H1 (cell line): ENCODE results near the gene MED23. TPM values are rescaled to one million over a fixed set of nuclear protein-coding genes. Genes with fewer than 3 reads are reported as not detected.

Experiments used
- CTCF ChIA-PET: fragments of 300-600 bp; sonication (Branson Sonifier 250); formaldehyde crosslinking; loops from one replicate; lab custom pipeline; 2021; ENCODE audit not compliant: partially characterized antibody; lab: Charles Lee
- POLR2A ChIA-PET: fragments of 300-600 bp; sonication (Branson Sonifier 250); formaldehyde crosslinking; loops from one replicate; lab custom pipeline; 2021; ENCODE audit warnings: inconsistent platforms; ENCODE audit not compliant: partially characterized antibody; lab: Charles Lee
- DNase-seq, 2 experiments: peaks; one replicate each; pipeline versions ENCODE4 v3.0.0 to v3.0.0-alpha.2; 2010 to 2022; ENCODE audit warnings: low spot score in 2 of 2, low read depth in 1 of 2, mixed read lengths in 1 of 2
- FAIRE-seq: peaks from 2 replicates; lab custom pipeline; 2011; peaks lifted over from hg19 to GRCh38; lab: Jason Lieb, UNC
- H2AFZ ChIP-seq: 2 replicates; pipeline ENCODE4 v1.8.1; 2012; ENCODE audit warnings: low read length, inconsistent platforms
- H2AK5ac ChIP-seq: 2 replicates; pipeline ENCODE4 v1.6.1; 2013; ENCODE audit warnings: low read depth, low read length
- H2BK120ac ChIP-seq: replicated peaks from 2 replicates; pipeline ENCODE3; 2013; ENCODE audit warnings: low read depth, low read length, inconsistent platforms
- H2BK12ac ChIP-seq: 2 replicates; pipeline ENCODE4 v1.6.1; 2013; ENCODE audit warnings: low read depth, low read length
- H2BK15ac ChIP-seq: 2 replicates; pipeline ENCODE4 v1.6.1; 2013; ENCODE audit warnings: low read length
- H2BK20ac ChIP-seq: 2 replicates; pipeline ENCODE4 v1.6.1; 2013; ENCODE audit warnings: low read length
- H2BK5ac ChIP-seq: 2 replicates; pipeline ENCODE4 v1.6.1; 2013; ENCODE audit warnings: low read depth, low read length
- H3K14ac ChIP-seq: 2 replicates; pipeline ENCODE4 v1.6.1; 2013; ENCODE audit warnings: inconsistent platforms; ENCODE audit not compliant: insufficient read length
- H3K18ac ChIP-seq: 2 replicates; pipeline ENCODE4 v1.6.1; 2013; ENCODE audit warnings: low read length; ENCODE audit errors: extremely low read depth
- H3K23ac ChIP-seq: 2 replicates; pipeline ENCODE4 v1.6.1; 2013; ENCODE audit warnings: inconsistent platforms; ENCODE audit not compliant: insufficient read length
- H3K23me2 ChIP-seq: 2 replicates; pipeline ENCODE4 v1.6.1; 2013; ENCODE audit warnings: low read depth, low read length
- H3K27ac ChIP-seq: 2 replicates; pipeline ENCODE4 v1.6.1; 2011; ENCODE audit warnings: low read depth, low read length, inconsistent platforms
- H3K27me3 ChIP-seq, 4 experiments: replicated peaks in 1 of 4; 1 replicate in 1 of 4; 2 replicates in 3 of 4; pipeline versions ENCODE4 v1.6.1 to v1.8.1; 2011 to 2013; ENCODE audit warnings: low read length in 3 of 4, mild to moderate bottlenecking in 3 of 4, inconsistent platforms in 2 of 4, mixed read lengths in 2 of 4, moderate library complexity in 1 of 4; ENCODE audit not compliant: control insufficient read depth in 3 of 4, insufficient read depth in 3 of 4; ENCODE audit errors: extremely low read depth in 1 of 4
- H3K36me3 ChIP-seq, 4 experiments: 2 replicates each; pipeline versions ENCODE4 v1.6.1 to v1.8.1; 2011 to 2013; ENCODE audit warnings: mild to moderate bottlenecking in 4 of 4, low read length in 3 of 4, moderate library complexity in 2 of 4, control low read depth in 1 of 4, inconsistent platforms in 1 of 4; ENCODE audit not compliant: insufficient read depth in 4 of 4, control insufficient read depth in 2 of 4
- H3K4ac ChIP-seq: replicated peaks from 2 replicates; pipeline ENCODE3; 2013; ENCODE audit warnings: low read length, low read depth, mixed read lengths, inconsistent platforms; ENCODE audit not compliant: insufficient read length
- H3K4me1 ChIP-seq, 4 experiments: replicated peaks in 1 of 4; 1 replicate in 1 of 4; 2 replicates in 3 of 4; pipeline versions ENCODE4 v1.6.1 to v1.8.1; 2011 to 2013; ENCODE audit warnings: low read length in 3 of 4, inconsistent platforms in 2 of 4, mixed read lengths in 1 of 4; ENCODE audit not compliant: insufficient read depth in 4 of 4, control insufficient read depth in 3 of 4
- H3K4me2 ChIP-seq, 2 experiments: 2 replicates each; pipeline versions ENCODE4 v1.6.1 to v1.8.1; 2011 to 2013; ENCODE audit warnings: low read depth in 2 of 2, low read length in 2 of 2, control low read depth in 1 of 2, inconsistent platforms in 1 of 2, mild to moderate bottlenecking in 1 of 2; ENCODE audit not compliant: insufficient read depth in 1 of 2
- H3K4me3 ChIP-seq, 4 experiments: fragments of 200-600, 300-600 bp in 1 of 4; sonication (generic), shearing (Covaris generic), sonication (Bioruptor Twin) in 1 of 4; 2 replicates each; pipeline versions ENCODE4 v1.5.1 to v1.8.1; 2011 to 2016; ENCODE audit warnings: low read length in 4 of 4, low read depth in 3 of 4, control low read depth in 2 of 4, inconsistent platforms in 2 of 4, mild to moderate bottlenecking in 2 of 4, mixed read lengths in 1 of 4, moderate library complexity in 1 of 4; ENCODE audit not compliant: insufficient read depth in 2 of 4; ENCODE audit errors: extremely low read depth in 1 of 4
- H3K56ac ChIP-seq: replicated peaks from 2 replicates; pipeline ENCODE3; 2013; ENCODE audit warnings: low read depth, mild to moderate bottlenecking, mixed read lengths, low read length, inconsistent platforms; ENCODE audit not compliant: insufficient read length
- H3K79me1 ChIP-seq: 2 replicates; pipeline ENCODE4 v1.6.1; 2013; ENCODE audit warnings: low read depth, low read length, control low read depth
- H3K79me2 ChIP-seq, 2 experiments: 2 replicates each; pipeline versions ENCODE4 v1.6.1 to v1.8.1; 2012 to 2013; ENCODE audit warnings: low read length in 2 of 2, mild to moderate bottlenecking in 2 of 2, inconsistent platforms in 1 of 2; ENCODE audit not compliant: insufficient read depth in 2 of 2, control insufficient read depth in 1 of 2
- H3K9ac ChIP-seq, 4 experiments: replicated peaks in 1 of 4; 1 replicate in 1 of 4; 2 replicates in 3 of 4; pipeline versions ENCODE4 v1.6.1 to v1.8.1; 2011 to 2013; ENCODE audit warnings: low read depth in 3 of 4, low read length in 3 of 4, control low read depth in 2 of 4, mild to moderate bottlenecking in 2 of 4, moderate library complexity in 2 of 4, inconsistent platforms in 1 of 4; ENCODE audit errors: extremely low read depth in 1 of 4
- H3K9me3 ChIP-seq, 2 experiments: 2 replicates each; pipeline versions ENCODE4 v1.6.1 to v1.8.1; 2012 to 2013; ENCODE audit warnings: mild to moderate bottlenecking in 2 of 2, moderate library complexity in 2 of 2, control low read depth in 1 of 2, inconsistent platforms in 1 of 2, low read depth in 1 of 2, low read length in 1 of 2, mixed read lengths in 1 of 2; ENCODE audit not compliant: insufficient read depth in 2 of 2
- H4K20me1 ChIP-seq, 2 experiments: replicated peaks in 1 of 2; 2 replicates each; pipeline versions ENCODE3 to v1.8.1; 2011 to 2013; ENCODE audit warnings: inconsistent platforms in 2 of 2, low read length in 2 of 2, mild to moderate bottlenecking in 1 of 2; ENCODE audit not compliant: insufficient read depth in 2 of 2, control insufficient read depth in 1 of 2
- H4K5ac ChIP-seq: 2 replicates; pipeline ENCODE4 v1.6.1; 2013; ENCODE audit warnings: low read length, low read depth, mixed read lengths, inconsistent platforms; ENCODE audit not compliant: insufficient read length
- H4K8ac ChIP-seq: 2 replicates; pipeline ENCODE4 v1.8.0; 2013; ENCODE audit warnings: mild to moderate bottlenecking, moderate library complexity, low read length, inconsistent platforms; ENCODE audit not compliant: insufficient read depth; ENCODE audit errors: extremely low read depth
- H4K91ac ChIP-seq: replicated peaks from 2 replicates; pipeline ENCODE3; 2013; ENCODE audit warnings: low read length, mixed read lengths, inconsistent platforms; ENCODE audit not compliant: insufficient read length
- ASH2L ChIP-seq: fragments of 200-600, 300-600 bp; sonication (generic); IDR thresholded peaks from one replicate; pipeline ENCODE4 v1.7.1; 2017; ENCODE audit warnings: low read length
- BCL11A ChIP-seq, 2 experiments: IDR thresholded peaks; one replicate each; pipeline ENCODE4 v1.6.1; 2011; ENCODE audit warnings: low read depth in 2 of 2, low read length in 2 of 2, mild to moderate bottlenecking in 2 of 2
- CBX5 ChIP-seq: fragments of 300-800, 300-1000 bp; sonication (generic); IDR thresholded peaks from 2 replicates; pipeline ENCODE4 v1.7.1; 2016; ENCODE audit warnings: antibody characterized with exemption, low read length, low read depth
- CBX8 ChIP-seq: fragments of 300-800, 300-1000 bp; sonication (generic); IDR thresholded peaks from 2 replicates; pipeline ENCODE4 v1.7.1; 2016; ENCODE audit warnings: low read depth, low read length, borderline replicate concordance
- CEBPB ChIP-seq: IDR thresholded peaks from 2 replicates; pipeline ENCODE4 v1.6.1; 2012; ENCODE audit warnings: low read depth, low read length
- EP300 ChIP-seq, 2 experiments: IDR thresholded peaks; 1 replicate in 1 of 2; 2 replicates in 1 of 2; pipeline ENCODE4 v1.6.1; 2011 to 2012; ENCODE audit warnings: low read depth in 2 of 2, low read length in 2 of 2, mild to moderate bottlenecking in 2 of 2, borderline replicate concordance in 1 of 2, inconsistent platforms in 1 of 2, moderate library complexity in 1 of 2
- GABPA ChIP-seq: IDR thresholded peaks from 2 replicates; pipeline ENCODE4 v1.6.1; 2011; ENCODE audit warnings: mild to moderate bottlenecking, low read length, moderate library complexity, borderline replicate concordance; ENCODE audit not compliant: insufficient read depth
- GTF2F1 ChIP-seq: IDR thresholded peaks from 2 replicates; pipeline ENCODE4 v1.6.1; 2012; ENCODE audit warnings: low read depth, low read length, improper control_type of control experiment, borderline replicate concordance
- HDAC2 ChIP-seq, 2 experiments: fragments of 300-600 bp in 1 of 2; sonication (generic) in 1 of 2; IDR thresholded peaks; 2 replicates each; pipeline ENCODE4 v1.6.1; 2011 to 2012; ENCODE audit warnings: low read depth in 2 of 2, low read length in 2 of 2, mild to moderate bottlenecking in 2 of 2, moderate library complexity in 2 of 2, borderline replicate concordance in 1 of 2, inconsistent platforms in 1 of 2
- HDAC6 ChIP-seq: IDR thresholded peaks from one replicate; pipeline ENCODE4 v1.7.1; 2012; ENCODE audit warnings: low read depth, mild to moderate bottlenecking, inconsistent platforms, low read length, moderate library complexity
- JUND ChIP-seq: IDR thresholded peaks from 2 replicates; pipeline ENCODE4 v1.6.1; 2011; ENCODE audit warnings: mild to moderate bottlenecking, improper control_type of control experiment, low read length
- KDM4A ChIP-seq: IDR thresholded peaks from one replicate; pipeline ENCODE4 v1.7.1; 2012; ENCODE audit warnings: low read depth, mild to moderate bottlenecking, moderate library complexity, low read length, inconsistent platforms; ENCODE audit not compliant: severe bottlenecking
- POLR2AphosphoS5 ChIP-seq: IDR thresholded peaks from 2 replicates; pipeline ENCODE4 v1.6.1; 2011; ENCODE audit warnings: low read depth, low read length
- RBBP5 ChIP-seq: IDR thresholded peaks from 2 replicates; pipeline ENCODE4 v1.7.1; 2012; ENCODE audit warnings: low read depth, mild to moderate bottlenecking, inconsistent platforms, low read length, moderate library complexity, borderline replicate concordance
- ZNF274 ChIP-seq: IDR thresholded peaks from 2 replicates; pipeline ENCODE4 v1.7.0; 2012; ENCODE audit warnings: low read length, borderline replicate concordance; ENCODE audit errors: extremely low read depth
- whole genome bisulfite sequencing, 2 experiments: shearing (Covaris generic) in 1 of 2; methylation state at CpG; one replicate each; pipeline versions ENCODE4 v1.1.6 to v1.1.7; 2013 to 2015; ENCODE audit warnings: low lambda C conversion rate in 2 of 2, mixed read lengths in 2 of 2, inconsistent platforms in 1 of 2, low coverage in 1 of 2, missing lambda C conversion rate in 1 of 2; ENCODE audit not compliant: insufficient replicate concordance in 2 of 2, insufficient coverage in 1 of 2, insufficient read length in 1 of 2; ENCODE audit errors: extremely low coverage in 1 of 2, missing lambda C conversion rate in 1 of 2; 5-methylcytosine and 5-hydroxymethylcytosine counted together
- polyA plus RNA-seq, 7 experiments: library from polyadenylated mRNA; depleted of rRNA in 3 of 7; stranded (reverse) in 5 of 7; unstranded in 2 of 7; fragments of >200 nt in 5 of 7; fragments of 200-250 nt in 2 of 7; gene quantifications; 1 replicate in 5 of 7; 2 replicates in 1 of 7; 4 replicates in 1 of 7; pipeline versions ENCODE4 v1.2.1 to v1.2.3, GENCODE V29; 2011 to 2013; ENCODE audit warnings: missing spikeins in 2 of 7, mixed read lengths in 2 of 7
- total RNA-seq: library from RNA; stranded (reverse); fragmentation: NEBNext Ultra II Directional; extraction: Animal tissue kit (Norgen Biotek cat#: 25700); gene quantifications from 2 replicates; pipeline ENCODE4 v1.2.1, GENCODE V29; 2021

Gene MED23
- total and polyA plus RNA-seq, 2 of the 8 experiments (the other 6 are each of a cell fraction or from before 2014, with no cell fraction given), result 10.5 to 13.0 TPM

DNA sequence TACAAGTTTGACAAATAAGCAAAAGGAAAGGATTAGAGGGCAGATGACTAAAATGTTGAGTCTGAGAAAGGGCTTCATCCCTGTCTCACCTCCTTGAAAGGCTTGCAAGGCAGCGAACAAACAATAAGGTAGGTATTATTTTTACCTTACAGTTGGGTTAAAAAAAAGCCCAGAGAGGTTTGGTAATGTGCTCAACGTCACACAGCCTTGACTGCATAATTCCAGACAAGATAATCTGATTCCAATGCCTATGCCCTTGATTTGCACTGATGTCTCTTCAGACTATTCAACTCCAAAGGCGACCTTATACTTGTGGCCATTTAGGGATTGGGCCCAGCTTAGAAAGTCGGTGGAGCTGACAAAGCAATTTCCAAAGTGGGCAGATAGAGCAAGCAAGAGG, 53.4 kb downstream of the MED23 start:
- no peak overlapping the region for H2AK5ac ChIP-seq
- no peak overlapping the region for H3K4me3 ChIP-seq
- H3K27me3 ChIP-seq, result no peaks in the 10 kb centered on the region
- no peak overlapping the region for H3K18ac ChIP-seq
- H2BK20ac ChIP-seq, result no peak overlapping the region
- no peak overlapping the region for H4K91ac ChIP-seq
- POLR2A ChIA-PET, result no interaction called here
- no peaks in the 10 kb centered on the region for H3K79me2 ChIP-seq
- H3K14ac ChIP-seq, result no peak overlapping the region
- no peaks in the 10 kb centered on the region for H3K23me2 ChIP-seq
- H3K27ac ChIP-seq, result no peak overlapping the region
- no peak overlapping the region for H4K8ac ChIP-seq
- no peak overlapping the region for H2BK15ac ChIP-seq
- no peak overlapping the region for H2BK5ac ChIP-seq
- H3K23ac ChIP-seq, result no peak overlapping the region
- H3K79me1 ChIP-seq, result no peaks in the 10 kb centered on the region
- no peak overlapping the region for H2BK120ac ChIP-seq
- no peak overlapping the region for H2BK12ac ChIP-seq
- no peak for FAIRE-seq
- H3K56ac ChIP-seq, result no peak overlapping the region
- CTCF ChIA-PET, result interaction anchor here (1.1 to 2.2 kb wide), 2 partner anchors 10 to 689 kb away, joined by 5 read pairs; no protein-coding TSS in a partner anchor
- 79% methylated on average over 4 of the region's 4 CpGs; no CpG with 5 or more reads in 1 of the 2 experiments for WGBS, 2 experiments
- no peak overlapping the region for H3K4ac ChIP-seq
- TF ChIP-seq ZNF274 (no peak), GTF2F1 (no peak), POLR2AphosphoS5 (no peak), ASH2L (no peak), BCL11A (IDR thresholded peaks at IDR 0.05; ENCODE audit: low read depth in 2 of 2, low read length in 2 of 2) (no peak), CBX5 (no peak), RBBP5 (no peak), KDM4A (no peak), EP300 (IDR thresholded peaks at IDR 0.05; ENCODE audit: borderline replicate concordance in 1 of 2, low read depth in 2 of 2, low read length in 2 of 2) (no peak), GABPA (no peak), CEBPB (no peak), HDAC2 (IDR thresholded peaks at IDR 0.05; ENCODE audit: borderline replicate concordance in 1 of 2, low read depth in 2 of 2, low read length in 2 of 2) (no peak), JUND (no peak), HDAC6 (no peak), CBX8 (no peak)
- no peak overlapping the region for H3K9ac ChIP-seq
- no peaks in the 10 kb centered on the region for H3K36me3 ChIP-seq
- H3K9me3 ChIP-seq, result no peaks in the 10 kb centered on the region
- no peak overlapping the region for H2AFZ ChIP-seq
- H4K20me1 ChIP-seq, result no peaks in the 10 kb centered on the region
- no peak overlapping the region for H3K4me2 ChIP-seq
- H3K4me1 ChIP-seq, result peaks cover 0 to 3% (median 0%) of the 10 kb centered on the region in 4 experiments; a peak in 1 of 7 replicates
- DNase-seq, result no peak
- H4K5ac ChIP-seq, result no peak overlapping the region
